Esophagus squamous epithelium (tissue), 5 donors: ENCODE data around the gene CAPN12. TPM values are rescaled to one million over a fixed set of nuclear protein-coding genes. Genes with fewer than 3 reads are reported as not detected.
"Not testable (repeated sequence)": the region's sequence is repeated elsewhere in the genome, so short reads cannot be mapped to it uniquely, and the experiment has no call there.

Experiments used
- DNase-seq: peaks from one replicate; lab custom pipeline; 2025; lab: John Stamatoyannopoulos, UW
- H3K27ac ChIP-seq, 4 donors: fragments of 200-600 bp; sonication (generic); one replicate each; pipeline ENCODE4 v1.5.1; 2016 to 2019; ENCODE audit warnings: mild to moderate bottlenecking in 1 of 4
- H3K27me3 ChIP-seq, 4 donors: fragments of 200-600 bp; sonication (generic); 1 replicate in 3 of 4; 2 replicates in 1 of 4; pipeline versions ENCODE4 v1.5.1 to v1.6.0; 2017 to 2021; ENCODE audit warnings: antibody characterized with exemption in 1 of 4
- H3K36me3 ChIP-seq, 3 donors: fragments of 200-600 bp; sonication (generic); one replicate each; pipeline ENCODE4 v1.5.1; 2016 to 2019
- H3K4me1 ChIP-seq, 3 donors: fragments of 200-600 bp; sonication (generic); one replicate each; pipeline ENCODE4 v1.5.1; 2017 to 2019
- H3K4me3 ChIP-seq, 4 donors: fragments of 200-600 bp; sonication (generic); 1 replicate in 3 of 4; 2 replicates in 1 of 4; pipeline ENCODE4 v1.5.1; 2016 to 2019; ENCODE audit warnings: mild to moderate bottlenecking in 2 of 4, moderate library complexity in 1 of 4
- H3K9me3 ChIP-seq, 3 donors: fragments of 200-600 bp; sonication (generic); one replicate each; pipeline ENCODE4 v1.5.1; 2016 to 2019
- CTCF ChIP-seq, 6 experiments: fragments of 450-650 bp in 4 of 6; fragments of 200-600 bp in 2 of 6; sonication (generic) in 2 of 6; IDR thresholded peaks; one replicate each; pipeline ENCODE4 v1.5.1; 2016 to 2019; ENCODE audit warnings: antibody characterized with exemption in 6 of 6, mild to moderate bottlenecking in 4 of 6, moderate library complexity in 4 of 6
- POLR2A ChIP-seq, 4 donors: fragments of 450-650 bp; IDR thresholded peaks; one replicate each; pipeline ENCODE4 v1.6.1; 2017; ENCODE audit warnings: antibody characterized with exemption in 4 of 4, mild to moderate bottlenecking in 4 of 4, moderate library complexity in 3 of 4
- WGBS, 2 donors: methylation state at CpG; one replicate each; pipeline ENCODE4 v1.1.5; 2018; 5-methylcytosine and 5-hydroxymethylcytosine counted together
- intact Hi-C: fragments of 100-400 bp; cut with DNase I; formaldehyde crosslinking; loops from one replicate; pipeline ENCODE4 v1.15.0; 2022
- total RNA-seq, 4 donors: library from RNA; depleted of rRNA; stranded (reverse); fragments of >200 nt; gene quantifications; one replicate each; pipeline ENCODE4 v1.1.0, GENCODE V29; 2016
- donor health status: DM: yes; HTN: yes; CAD: no.

Gene CAPN12
- total RNA-seq, 4 donors from 2014 or later: 1.5 to 4.2 (median 1.8) TPM

- H3K4me3 ChIP-seq: no peak overlapping the region
- no peaks in the 10 kb centered on the region for H3K27me3 ChIP-seq
- intact Hi-C loops: no loop called here
- no peaks in the 10 kb centered on the region for H3K36me3 ChIP-seq
- 74% methylated on average over 10 of the region's 10 CpGs for WGBS, 2 donors
- no peak for TF ChIP-seq POLR2A (IDR thresholded peaks at IDR 0.05)
- DNase-seq: no peak
- H3K27ac ChIP-seq: no peak overlapping the region
- no peaks in the 10 kb centered on the region for H3K9me3 ChIP-seq
- no peaks in the 10 kb centered on the region for H3K4me1 ChIP-seq
Measured at GRCh38 chr19:38759590-38760003, 15.3 kb upstream of the CAPN12 start.

GRCh38 chr19:38754196-38754595 is 9.9 kb upstream of the CAPN12 start:
- intact Hi-C loops, DNase-seq, H3K27ac ChIP-seq, H3K4me1 ChIP-seq, H3K36me3 ChIP-seq, H3K9me3 ChIP-seq, H3K4me3 ChIP-seq, H3K27me3 ChIP-seq: not testable (repeated sequence)
- 82% methylated on average over 2 of the region's 2 CpGs; no CpG with 5 or more reads in 1 of the 2 donors for WGBS, 2 donors

- H3K36me3 ChIP-seq, H3K27ac ChIP-seq, H3K4me1 ChIP-seq, H3K9me3 ChIP-seq, H3K27me3 ChIP-seq, DNase-seq, H3K4me3 ChIP-seq, intact Hi-C loops: not testable (repeated sequence)
- 85 to 89% methylated on average over 3 of the region's 3 CpGs for WGBS, 2 donors
Measured at GRCh38 chr19:38753783-38754182, 9.5 kb upstream of the CAPN12 start.

- Histone ChIP-seq H3K36me3 (no peaks in the 10 kb centered on the region), H3K4me3 (no peak overlapping the region), H3K27ac (no peak overlapping the region), H3K4me1 (peaks cover 0 to under 1% (median 0%) of the 10 kb centered on the region in 3 donors), H3K9me3 (no peaks in the 10 kb centered on the region), H3K27me3 (no peaks in the 10 kb centered on the region)
- no peak for TF ChIP-seq CTCF (IDR thresholded peaks at IDR 0.05)
- no peak for TF ChIP-seq POLR2A (IDR thresholded peaks at IDR 0.05)
- DNase-seq: no peak
- WGBS, 2 donors: 34 to 84% methylated on average over 3 to 4 of the region's 7 CpGs
- intact Hi-C loops: no loop called here
Measured at GRCh38 chr19:38745316-38745715, 1.0 kb upstream of the CAPN12 start.

GRCh38 chr19:38744874-38745273 is 600 bp upstream of the CAPN12 start:
- no peak for DNase-seq

GRCh38 chr19:38743394-38744297 is 628 bp downstream of the CAPN12 start:
- intact Hi-C loops: no loop called here
- no peak for DNase-seq
- Histone ChIP-seq H3K27ac (no peak overlapping the region), H3K36me3 (no peaks in the 10 kb centered on the region), H3K27me3 (no peaks in the 10 kb centered on the region), H3K9me3 (no peaks in the 10 kb centered on the region), H3K4me1 (peaks cover 0 to 9% (median 4%) of the 10 kb centered on the region in 3 donors), H3K4me3 (no peak overlapping the region)
- no peak for TF ChIP-seq POLR2A (IDR thresholded peaks at IDR 0.05)
- no peak for TF ChIP-seq CTCF (IDR thresholded peaks at IDR 0.05)
- 57 to 67% methylated on average over 3 to 5 of the region's 20 CpGs for WGBS, 2 donors

More at GRCh38 chr19:38744874-38745273, 600 bp upstream of the CAPN12 start:
- Histone ChIP-seq H3K27me3 (no peaks in the 10 kb centered on the region), H3K4me1 (peaks cover 0 to 5% (median 0%) of the 10 kb centered on the region in 3 donors), H3K9me3 (no peaks in the 10 kb centered on the region), H3K4me3 (no peak overlapping the region), H3K36me3 (no peaks in the 10 kb centered on the region), H3K27ac (no peak overlapping the region)
- intact Hi-C loops: no loop called here
- no peak for TF ChIP-seq POLR2A (IDR thresholded peaks at IDR 0.05)
- TF ChIP-seq CTCF (IDR thresholded peaks at IDR 0.05): no peak
- WGBS, 2 donors: 66 to 72% methylated on average over 6 of the region's 6 CpGs
